Measurements from ENCODE around the gene AP2A2.

AP2A2 gene

DNA sequence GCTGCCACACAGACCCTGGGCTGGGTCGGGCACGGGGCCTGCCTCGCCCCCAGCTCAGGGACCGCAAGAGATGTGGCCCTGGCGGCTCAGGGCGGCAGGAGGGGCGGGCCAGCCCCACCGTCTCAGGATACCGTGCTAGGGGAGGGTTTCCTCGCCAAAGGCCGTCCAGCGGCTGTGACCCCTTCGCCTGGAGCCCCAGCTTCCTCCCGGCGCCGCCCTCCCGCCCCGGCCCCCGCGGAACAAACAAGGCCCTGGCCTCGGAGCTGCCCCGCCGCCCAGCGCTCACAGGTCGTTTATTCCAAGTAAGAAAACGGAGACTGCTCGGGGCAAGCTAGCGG, 543 bp upstream of the AP2A2 start:
- no peak for TF ChIP-seq CTCF (IDR thresholded peaks at IDR 0.05; ENCODE audit: extremely low read depth, missing control alignments)
- DNase-seq (ENCODE audit: low spot score), result no peak

- no peak for DNase-seq (ENCODE audit: low spot score)
Measured at GRCh38 chr11:926341-926916, 759 bp downstream of the AP2A2 start.

GRCh38 chr11:927871-928270, 2.2 kb downstream of the AP2A2 start:
- no peak for TF ChIP-seq CTCF (IDR thresholded peaks at IDR 0.05; ENCODE audit: extremely low read depth, missing control alignments)
- DNase-seq (ENCODE audit: low spot score), result no peak

More at GRCh38 chr11:926341-926916, 759 bp downstream of the AP2A2 start:
- no peak for TF ChIP-seq CTCF (IDR thresholded peaks at IDR 0.05; ENCODE audit: extremely low read depth, missing control alignments)

DNA sequence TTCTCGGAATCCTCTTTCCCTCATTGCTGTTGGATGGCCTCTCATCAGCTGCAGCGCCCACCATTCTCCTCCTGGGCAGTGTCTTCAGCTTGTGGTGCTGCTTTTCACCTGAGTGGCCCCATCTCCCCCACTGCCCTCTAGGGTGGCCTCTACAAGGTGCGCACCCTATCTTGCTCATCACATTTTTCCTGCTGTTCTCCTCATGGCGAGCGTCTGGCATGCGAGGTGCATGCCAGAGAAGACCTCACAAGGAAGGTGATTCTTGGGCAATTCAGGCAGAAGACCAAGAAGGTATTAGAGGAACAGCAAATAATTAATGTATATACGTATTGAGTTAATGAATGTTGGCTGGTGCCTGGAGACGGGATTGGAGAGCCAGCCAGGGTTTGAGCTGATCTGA, 3.1 kb downstream of the AP2A2 start:
- DNase-seq (ENCODE audit: low spot score), result no peak
- no peak for TF ChIP-seq CTCF (IDR thresholded peaks at IDR 0.05; ENCODE audit: extremely low read depth, missing control alignments)

DNA sequence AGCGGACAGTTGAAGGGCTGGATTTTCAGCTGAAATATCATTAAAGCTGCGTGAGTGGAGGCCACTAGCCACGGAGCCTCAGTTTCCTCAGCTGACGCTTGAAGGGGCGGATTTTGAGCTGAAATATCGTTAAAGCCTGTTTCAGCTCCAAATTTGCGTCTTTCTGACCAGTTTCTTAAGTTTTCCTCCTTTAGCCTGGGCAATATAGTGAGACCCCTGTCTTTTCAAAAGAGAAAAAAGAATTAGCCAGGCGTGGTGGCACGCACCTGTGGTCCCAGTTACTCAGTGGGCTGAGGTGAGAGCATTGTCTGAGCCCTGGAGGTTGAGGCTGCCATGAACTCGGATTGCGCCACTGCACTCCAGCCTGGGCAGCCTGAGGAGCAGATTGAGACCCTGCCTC, 3.7 kb downstream of the AP2A2 start:
- no peak for TF ChIP-seq CTCF (IDR thresholded peaks at IDR 0.05; ENCODE audit: extremely low read depth, missing control alignments)
- no peak for DNase-seq (ENCODE audit: low spot score)

DNA sequence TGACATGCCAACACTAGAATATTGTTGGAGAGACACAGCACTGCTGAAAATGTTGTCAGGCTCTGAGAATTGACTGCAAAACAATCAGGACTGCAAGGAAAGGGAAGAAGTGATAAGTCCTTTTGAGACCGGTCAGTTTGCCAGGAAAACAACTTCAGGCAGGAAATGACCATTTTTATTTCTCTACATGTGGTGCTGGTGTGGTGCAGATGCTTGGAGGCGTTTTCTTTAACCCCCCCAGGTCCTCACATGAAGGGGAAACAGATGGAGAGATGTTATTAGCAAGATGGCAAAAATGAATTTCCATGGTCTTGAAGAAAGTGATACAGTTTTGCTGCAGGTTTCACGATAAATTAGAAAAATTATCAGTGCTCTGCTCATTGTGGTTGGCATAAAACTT, 5.7 kb downstream of the AP2A2 start:
- TF ChIP-seq CTCF (IDR thresholded peaks at IDR 0.05; ENCODE audit: extremely low read depth, missing control alignments), result no peak
- DNase-seq (ENCODE audit: low spot score), result no peak

DNA sequence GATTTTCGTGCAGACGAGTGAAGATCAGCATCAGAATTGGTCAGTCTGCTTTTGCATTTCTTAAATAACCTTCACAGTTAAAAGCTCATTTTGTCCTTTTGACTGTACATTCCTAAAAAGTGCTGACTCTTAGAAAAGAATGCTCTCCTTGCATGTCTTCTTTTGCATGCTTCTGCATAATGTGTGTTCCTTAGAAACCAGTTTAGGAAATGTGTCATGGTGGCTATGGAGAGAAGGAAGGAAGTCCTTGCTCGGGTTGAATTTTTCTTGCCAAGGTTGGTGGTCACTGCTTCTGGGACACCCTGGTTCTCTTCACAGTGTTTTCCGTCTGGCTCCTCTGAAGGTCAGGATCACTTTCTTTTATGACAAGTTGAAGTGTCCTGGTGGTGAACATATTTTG, 6.8 kb downstream of the AP2A2 start:
- DNase-seq (ENCODE audit: low spot score), result no peak
- TF ChIP-seq CTCF (IDR thresholded peaks at IDR 0.05; ENCODE audit: extremely low read depth, missing control alignments), result no peak
